ENCODE data around the gene ACOX2.
A peak's percentile ranks its signal among the peaks of the same experiment; 100 is the strongest.

ACOX2 gene

GRCh38 chr3:58471025-58471887, 65.7 kb downstream of the ACOX2 start:
- DNase-seq: peak; percentile 91 to 95

- no peak for DNase-seq
Observed at GRCh38 chr3:58470363-58471024, 66.5 kb downstream of the ACOX2 start.

- no peak for DNase-seq
Observed at GRCh38 chr3:58469096-58469495, 67.9 kb downstream of the ACOX2 start.

- no peak for DNase-seq
Observed at GRCh38 chr3:58466899-58467563, 70.0 kb downstream of the ACOX2 start.

GRCh38 chr3:58464866-58465265, 72.1 kb downstream of the ACOX2 start:
- no peak for DNase-seq

GRCh38 chr3:58463942-58464271, 73.1 kb downstream of the ACOX2 start:
- no peak for DNase-seq

- peak; percentile 60 to 79 for DNase-seq
Observed at GRCh38 chr3:58463181-58463941, 73.6 kb downstream of the ACOX2 start.

GRCh38 chr3:58462829-58463180, 74.2 kb downstream of the ACOX2 start:
- no peak for DNase-seq

- DNase-seq: peak in 1 of 2 donors; percentile 32
Observed at GRCh38 chr3:58459160-58459559, 77.8 kb downstream of the ACOX2 start.
